ENCODE measurements around the gene LHFPL2.
"Not testable (repeated sequence)": the region's sequence is repeated elsewhere in the genome, so short reads cannot be mapped to it uniquely, and the experiment has no call there.

DNA sequence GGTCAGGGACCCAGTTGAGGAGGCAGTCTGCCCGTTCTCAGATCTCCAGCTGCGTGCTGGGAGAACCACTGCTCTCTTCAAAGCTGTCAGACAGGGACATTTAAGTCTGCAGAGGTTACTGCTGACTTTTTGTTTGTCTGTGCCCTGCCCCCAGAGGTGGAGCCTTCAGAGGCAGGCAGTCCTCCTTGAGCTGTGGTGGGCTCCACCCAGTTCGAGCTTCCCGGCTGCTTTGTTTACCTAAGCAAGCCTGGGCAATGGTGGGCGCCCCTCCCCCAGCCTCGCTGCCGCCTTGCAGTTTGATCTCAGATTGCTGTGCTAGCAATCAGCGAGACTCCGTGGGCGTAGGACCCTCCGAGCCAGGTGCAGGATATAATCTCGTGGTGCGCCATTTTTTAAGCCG, 191.1 kb downstream of the LHFPL2 start:
- TF ChIP-seq ZNF274 (IDR thresholded peaks at IDR 0.05; ENCODE audit: low read depth, low read length); YY1 (IDR thresholded peaks at IDR 0.05; ENCODE audit: insufficient read depth, insufficient read length): not testable (repeated sequence)
